HCT116 (cell line): ENCODE results near the gene SAMD14. TPM values are rescaled to one million over a fixed set of nuclear protein-coding genes. Genes with fewer than 3 reads are reported as not detected.

Source experiments
- ATAC-seq: fragments of 200-7000 bp; cut with Tn5 transposase; 2 replicates; pipeline ENCODE4 v1.9.1; 2020; ENCODE audit warnings: mild to moderate bottlenecking, moderate library complexity
- BruUV-seq: library from RNA; stranded (reverse); fragments of 400-500 nt; replicated peaks from 2 replicates; lab custom pipeline; 2021; lab: Mats Ljungman, UMichigan
- CTCF ChIA-PET: fragments of 300-600 bp; sonication (Branson Sonifier 250); formaldehyde crosslinking; loops from one replicate; lab custom pipeline; 2021; ENCODE audit warnings: antibody characterized with exemption; lab: Charles Lee
- POLR2A ChIA-PET: fragments of 300-600, 350-600 bp; sonication (Branson Sonifier 250); formaldehyde crosslinking; loops from one replicate; lab custom pipeline; 2021; ENCODE audit warnings: antibody characterized with exemption; lab: Charles Lee
- RAD21 ChIA-PET, 2 experiments: fragments of 300-600 bp; sonication (Branson Sonifier 250); formaldehyde crosslinking; loops; one replicate each; lab custom pipeline; 2023; ENCODE audit warnings: low total read pairs in 2 of 2; ENCODE audit not compliant: uncharacterized antibody in 2 of 2, unreplicated experiment in 2 of 2, low non-redundant PET in 1 of 2; lab: Charles Lee
- DNase-seq: peaks from one replicate; pipeline ENCODE4 v3.0.0-alpha.2; 2010; ENCODE audit warnings: low read depth, low spot score
- H2AFZ ChIP-seq: fragments of 200-600 bp; shearing (Covaris generic), sonication (generic); 2 replicates; pipeline ENCODE4 v1.6.1; 2017; ENCODE audit warnings: low read depth, mixed run types, mixed read lengths, antibody characterized with exemption, low read length; ENCODE audit not compliant: poor library complexity, severe bottlenecking
- H3K27ac ChIP-seq: 2 replicates; pipeline ENCODE4 v1.5.1; 2012; ENCODE audit warnings: low read depth, low read length
- H3K27me3 ChIP-seq: fragments of 200-600 bp; sonication (generic); 2 replicates; pipeline ENCODE4 v1.6.1; 2016; ENCODE audit warnings: mixed run types, low read length, mixed read lengths; ENCODE audit not compliant: insufficient read depth
- H3K36me3 ChIP-seq, 2 experiments: fragments of 200-500 bp in 1 of 2; fragments of 200-600 bp in 1 of 2; sonication (Bioruptor generic) in 1 of 2; sonication (generic) in 1 of 2; 2 replicates each; pipeline versions ENCODE4 v1.5.1 to v1.6.1; 2014 to 2016; ENCODE audit warnings: low read length in 2 of 2, inconsistent platforms in 1 of 2, mixed read lengths in 1 of 2, mixed run types in 1 of 2; ENCODE audit not compliant: insufficient read depth in 2 of 2, control insufficient read depth in 1 of 2
- H3K4me1 ChIP-seq, 2 experiments: fragments of 200-600 bp in 1 of 2; sonication (generic) in 1 of 2; 2 replicates each; pipeline versions ENCODE4 v1.5.1 to v1.6.1; 2012 to 2017; ENCODE audit warnings: low read length in 2 of 2, inconsistent platforms in 1 of 2, mild to moderate bottlenecking in 1 of 2, mixed read lengths in 1 of 2, mixed run types in 1 of 2, moderate library complexity in 1 of 2; ENCODE audit not compliant: insufficient read depth in 2 of 2, control insufficient read depth in 1 of 2
- H3K4me2 ChIP-seq: fragments of 200-600 bp; sonication (generic); 2 replicates; pipeline ENCODE4 v1.6.1; 2017; ENCODE audit warnings: mixed run types, low read length, mixed read lengths
- H3K4me3 ChIP-seq, 2 experiments: fragments of 200-600 bp in 1 of 2; sonication (generic) in 1 of 2; replicated peaks in 1 of 2; 2 replicates each; pipeline ENCODE4 v1.5.1; 2011 to 2016; ENCODE audit warnings: low read length in 2 of 2, control low read depth in 1 of 2, low read depth in 1 of 2, mild to moderate bottlenecking in 1 of 2, mixed read lengths in 1 of 2, mixed run types in 1 of 2
- H3K79me2 ChIP-seq: fragments of 200-600 bp; sonication (generic); 2 replicates; pipeline ENCODE4 v1.6.1; 2017; ENCODE audit warnings: mild to moderate bottlenecking, mixed run types, low read length, moderate library complexity, mixed read lengths; ENCODE audit not compliant: insufficient read depth
- H3K9ac ChIP-seq: fragments of 200-600 bp; sonication (generic); 2 replicates; pipeline ENCODE4 v1.6.1; 2016; ENCODE audit warnings: low read length, mixed read lengths
- H3K9me2 ChIP-seq: fragments of 200-600 bp; sonication (generic), shearing (Covaris generic); 2 replicates; pipeline ENCODE4 v1.6.1; 2017; ENCODE audit warnings: mixed run types, mild to moderate bottlenecking, moderate library complexity; ENCODE audit not compliant: insufficient read depth
- H3K9me3 ChIP-seq, 2 experiments: fragments of 200-500 bp in 1 of 2; fragments of 200-600 bp in 1 of 2; sonication (Bioruptor generic) in 1 of 2; sonication (generic) in 1 of 2; 2 replicates each; pipeline ENCODE4 v1.6.1; 2014 to 2017; ENCODE audit warnings: low read length in 2 of 2, mixed read lengths in 2 of 2, inconsistent platforms in 1 of 2, low read depth in 1 of 2, mild to moderate bottlenecking in 1 of 2, mixed run types in 1 of 2, moderate library complexity in 1 of 2; ENCODE audit not compliant: control insufficient read depth in 1 of 2, insufficient read depth in 1 of 2
- H4K20me1 ChIP-seq: fragments of 200-600 bp; sonication (generic), shearing (Covaris generic); 2 replicates; pipeline ENCODE4 v1.6.1; 2017; ENCODE audit warnings: mixed run types, mild to moderate bottlenecking, moderate library complexity; ENCODE audit not compliant: insufficient read depth
- ELF1 ChIP-seq: IDR thresholded peaks from 2 replicates; pipeline ENCODE4 v1.6.1; 2012; ENCODE audit warnings: low read depth, borderline replicate concordance
- SP1 ChIP-seq: IDR thresholded peaks from 2 replicates; pipeline ENCODE4 v1.6.1; 2012; ENCODE audit warnings: low read depth
- TCF7L2 ChIP-seq: IDR thresholded peaks from 2 replicates; pipeline ENCODE4 v1.7.0; 2011; ENCODE audit warnings: borderline replicate concordance, inconsistent platforms; ENCODE audit not compliant: insufficient read depth, insufficient read length; ENCODE audit errors: extremely low read depth
- intact Hi-C: fragments of 100-400 bp; cut with micrococcal nuclease; formaldehyde crosslinking; loops from 2 replicates; pipeline ENCODE4 v1.10.0; 2022
- total RNA-seq: library from RNA; stranded (reverse); gene quantifications from one replicate; pipeline ENCODE4 v1.2.1, GENCODE V29; 2021; ENCODE audit not compliant: unreplicated experiment
- TF ChIP-seq, protein P1 (sequence below): IDR thresholded peaks from 2 replicates; pipeline ENCODE4 v1.6.1; 2011; ENCODE audit warnings: mild to moderate bottlenecking, low read length, moderate library complexity; ENCODE audit not compliant: insufficient replicate concordance; ENCODE audit errors: extremely low read depth
- TF ChIP-seq, protein P2 (sequence below), 3 experiments: fragments of 200-600 bp in 1 of 3; sonication (generic) in 1 of 3; IDR thresholded peaks in 2 of 3; conservative IDR thresholded peaks in 1 of 3; 2 replicates each; pipeline ENCODE4 v1.5.1; 2012 to 2017; ENCODE audit warnings: low read depth in 2 of 3, low read length in 2 of 3, antibody characterized with exemption in 1 of 3, borderline replicate concordance in 1 of 3, control low read depth in 1 of 3, mild to moderate bottlenecking in 1 of 3, mixed read lengths in 1 of 3, mixed run types in 1 of 3, moderate library complexity in 1 of 3; ENCODE audit not compliant: insufficient read depth in 1 of 3
- TF ChIP-seq, protein P3 (sequence below): IDR thresholded peaks from 2 replicates; pipeline ENCODE4 v1.6.1; 2012

SAMD14 gene
- total RNA-seq, 1 experiment from 2014 or later: 1.5 TPM

DNA sequence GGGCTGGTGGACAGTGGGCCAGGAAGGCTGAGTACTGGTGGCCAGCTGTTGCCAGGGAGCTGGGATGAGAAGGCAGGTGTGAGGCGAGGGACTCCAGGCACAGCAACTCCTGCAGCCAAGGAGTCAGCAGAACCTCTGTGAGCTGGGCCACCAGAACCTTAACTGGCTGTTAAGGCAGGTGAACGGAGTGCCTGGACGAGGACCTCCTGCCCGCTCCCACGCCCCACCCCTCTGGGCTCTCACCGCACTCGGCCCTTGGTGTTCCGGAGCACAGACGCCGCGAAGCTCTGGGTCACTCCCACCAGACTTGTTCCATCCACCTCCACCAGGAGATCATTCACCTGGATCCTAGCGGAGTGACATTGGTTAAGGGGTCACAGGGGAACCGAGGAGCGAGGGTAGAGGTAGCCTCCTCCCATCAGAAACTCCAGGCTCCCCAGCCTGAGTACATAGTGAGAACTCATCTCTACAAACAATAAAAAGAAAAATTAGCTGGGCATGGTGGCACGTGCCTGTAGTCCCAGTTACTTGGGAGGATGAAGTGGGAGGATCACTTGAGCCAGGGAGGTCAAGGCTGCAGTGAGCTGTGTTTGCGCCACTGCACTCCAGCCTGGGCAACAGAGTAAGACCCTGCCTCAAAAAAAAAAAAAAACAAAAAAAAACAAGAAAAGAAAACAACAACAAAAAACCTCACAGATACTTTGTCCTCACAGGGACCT, 11.2 kb upstream of the SAMD14 start:
- intact Hi-C loops: no loop called here
- no peak overlapping the region for H2AFZ ChIP-seq
- H3K4me2 ChIP-seq: no peak overlapping the region
- POLR2A ChIA-PET: interaction anchor here (1.1 kb wide), 1 partner anchor 11 kb away, joined by 3 read pairs; no protein-coding TSS in a partner anchor
- H3K9me2 ChIP-seq: no peaks in the 10 kb centered on the region
- H3K27me3 ChIP-seq: no peaks in the 10 kb centered on the region
- no peak for TF ChIP-seq ELF1
- no peak for TF ChIP-seq SP1
- TF ChIP-seq, protein P1, sequence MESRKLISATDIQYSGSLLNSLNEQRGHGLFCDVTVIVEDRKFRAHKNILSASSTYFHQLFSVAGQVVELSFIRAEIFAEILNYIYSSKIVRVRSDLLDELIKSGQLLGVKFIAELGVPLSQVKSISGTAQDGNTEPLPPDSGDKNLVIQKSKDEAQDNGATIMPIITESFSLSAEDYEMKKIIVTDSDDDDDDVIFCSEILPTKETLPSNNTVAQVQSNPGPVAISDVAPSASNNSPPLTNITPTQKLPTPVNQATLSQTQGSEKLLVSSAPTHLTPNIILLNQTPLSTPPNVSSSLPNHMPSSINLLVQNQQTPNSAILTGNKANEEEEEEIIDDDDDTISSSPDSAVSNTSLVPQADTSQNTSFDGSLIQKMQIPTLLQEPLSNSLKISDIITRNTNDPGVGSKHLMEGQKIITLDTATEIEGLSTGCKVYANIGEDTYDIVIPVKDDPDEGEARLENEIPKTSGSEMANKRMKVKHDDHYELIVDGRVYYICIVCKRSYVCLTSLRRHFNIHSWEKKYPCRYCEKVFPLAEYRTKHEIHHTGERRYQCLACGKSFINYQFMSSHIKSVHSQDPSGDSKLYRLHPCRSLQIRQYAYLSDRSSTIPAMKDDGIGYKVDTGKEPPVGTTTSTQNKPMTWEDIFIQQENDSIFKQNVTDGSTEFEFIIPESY: no peak
- TF ChIP-seq, protein P2, sequence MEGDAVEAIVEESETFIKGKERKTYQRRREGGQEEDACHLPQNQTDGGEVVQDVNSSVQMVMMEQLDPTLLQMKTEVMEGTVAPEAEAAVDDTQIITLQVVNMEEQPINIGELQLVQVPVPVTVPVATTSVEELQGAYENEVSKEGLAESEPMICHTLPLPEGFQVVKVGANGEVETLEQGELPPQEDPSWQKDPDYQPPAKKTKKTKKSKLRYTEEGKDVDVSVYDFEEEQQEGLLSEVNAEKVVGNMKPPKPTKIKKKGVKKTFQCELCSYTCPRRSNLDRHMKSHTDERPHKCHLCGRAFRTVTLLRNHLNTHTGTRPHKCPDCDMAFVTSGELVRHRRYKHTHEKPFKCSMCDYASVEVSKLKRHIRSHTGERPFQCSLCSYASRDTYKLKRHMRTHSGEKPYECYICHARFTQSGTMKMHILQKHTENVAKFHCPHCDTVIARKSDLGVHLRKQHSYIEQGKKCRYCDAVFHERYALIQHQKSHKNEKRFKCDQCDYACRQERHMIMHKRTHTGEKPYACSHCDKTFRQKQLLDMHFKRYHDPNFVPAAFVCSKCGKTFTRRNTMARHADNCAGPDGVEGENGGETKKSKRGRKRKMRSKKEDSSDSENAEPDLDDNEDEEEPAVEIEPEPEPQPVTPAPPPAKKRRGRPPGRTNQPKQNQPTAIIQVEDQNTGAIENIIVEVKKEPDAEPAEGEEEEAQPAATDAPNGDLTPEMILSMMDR (IDR thresholded peaks at IDR 0.05 in 2 of 3, conservative IDR thresholded peaks at IDR 0.05 in 1 of 3; ENCODE audit: borderline replicate concordance in 1 of 3, insufficient read depth in 1 of 3, low read depth in 2 of 3, low read length in 2 of 3): no peak
- no peak for TF ChIP-seq TCF7L2
- TF ChIP-seq, protein P3, sequence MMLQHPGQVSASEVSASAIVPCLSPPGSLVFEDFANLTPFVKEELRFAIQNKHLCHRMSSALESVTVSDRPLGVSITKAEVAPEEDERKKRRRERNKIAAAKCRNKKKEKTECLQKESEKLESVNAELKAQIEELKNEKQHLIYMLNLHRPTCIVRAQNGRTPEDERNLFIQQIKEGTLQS: no peak
- peaks cover 66% of the 10 kb centered on the region for H3K79me2 ChIP-seq
- CTCF ChIA-PET: interaction anchor here (0.9 to 1.8 kb wide), 5 partner anchors 9 to 37 kb away, joined by 3 to 5 read pairs (median 5); no protein-coding TSS in a partner anchor
- no peak overlapping the region for H3K9ac ChIP-seq
- DNase-seq (no peak), ATAC-seq (no peak)
- no peak overlapping the region for H3K4me3 ChIP-seq
- H3K4me1 ChIP-seq: peaks cover 0 to 9% of the 10 kb centered on the region in 2 experiments; a peak in 1 of 4 replicates
- BruUV-seq: no TSS peak
- peaks cover 79 to 92% of the 10 kb centered on the region in 2 experiments for H3K36me3 ChIP-seq
- H4K20me1 ChIP-seq: peaks cover 4% of the 10 kb centered on the region; the same call in 1 of the 2 replicates
- RAD21 ChIA-PET: no interaction called here
- no peaks in the 10 kb centered on the region for H3K9me3 ChIP-seq
- peak overlapping the region; percentile 13; the same call in 1 of the 2 replicates for H3K27ac ChIP-seq
